VCaP (cell line): ENCODE data around the gene LMAN1.

Experiments
- H3K27ac ChIP-seq: fragments of 450-650 bp; 2 replicates; pipeline ENCODE4 v1.5.1; 2017
- CTCF ChIP-seq: fragments of 450-650 bp; conservative IDR thresholded peaks from 2 replicates; pipeline ENCODE4 v1.5.1; 2017; ENCODE audit warnings: mild to moderate bottlenecking, moderate library complexity

The LMAN1 gene

DNA sequence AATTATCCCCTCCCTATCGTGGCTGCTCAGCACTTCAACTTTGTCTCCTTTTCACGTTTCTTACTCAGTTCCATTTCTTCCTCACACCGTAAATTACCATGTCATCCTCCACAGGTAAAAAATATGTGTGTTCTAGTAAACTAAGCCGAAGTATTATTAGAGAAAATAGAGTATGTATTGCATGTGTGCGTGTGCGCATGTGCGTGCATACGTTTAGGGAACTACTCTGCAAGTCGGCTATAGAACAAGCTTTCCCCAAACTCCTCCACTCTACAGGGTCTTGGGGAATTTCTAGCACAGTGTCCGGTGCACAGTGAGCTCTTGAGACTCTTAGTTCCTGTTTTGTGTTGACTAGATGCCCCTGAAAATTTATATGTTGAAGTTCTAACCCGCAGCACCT lies 76.7 kb downstream of the LMAN1 start:
- no peak overlapping the region for H3K27ac ChIP-seq
- TF ChIP-seq CTCF: no peak

DNA sequence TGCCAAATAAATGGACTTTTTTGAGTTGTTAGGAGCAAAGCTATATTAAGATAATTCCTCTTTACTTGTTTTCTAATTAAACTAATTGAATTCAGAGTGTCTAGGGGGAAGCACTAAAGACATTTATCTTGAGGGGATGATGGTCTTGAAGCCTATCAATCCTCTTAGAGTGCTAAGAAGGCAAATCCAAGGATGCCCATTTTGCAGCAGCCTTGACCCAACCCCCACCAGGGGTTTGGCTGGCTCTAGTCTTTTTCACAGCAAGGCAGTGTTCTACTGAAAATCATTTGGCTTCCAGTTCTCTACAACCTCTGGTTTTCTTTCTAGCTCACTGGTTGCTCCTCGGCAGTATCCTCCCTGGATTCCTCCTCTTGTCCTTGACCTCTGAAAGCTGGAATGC lies 79.3 kb downstream of the LMAN1 start:
- H3K27ac ChIP-seq: no peak overlapping the region
- TF ChIP-seq CTCF: no peak

GRCh38 chr18:59279193-59279592 lies 79.9 kb downstream of the LMAN1 start:
- no peak for TF ChIP-seq CTCF
- H3K27ac ChIP-seq: no peak overlapping the region

- no peak overlapping the region for H3K27ac ChIP-seq
- no peak for TF ChIP-seq CTCF
These were observed 80.3 kb downstream of the LMAN1 start for GRCh38 chr18:59278793-59279192.
